Measurements from ENCODE around the gene SMARCA4.

DNA sequence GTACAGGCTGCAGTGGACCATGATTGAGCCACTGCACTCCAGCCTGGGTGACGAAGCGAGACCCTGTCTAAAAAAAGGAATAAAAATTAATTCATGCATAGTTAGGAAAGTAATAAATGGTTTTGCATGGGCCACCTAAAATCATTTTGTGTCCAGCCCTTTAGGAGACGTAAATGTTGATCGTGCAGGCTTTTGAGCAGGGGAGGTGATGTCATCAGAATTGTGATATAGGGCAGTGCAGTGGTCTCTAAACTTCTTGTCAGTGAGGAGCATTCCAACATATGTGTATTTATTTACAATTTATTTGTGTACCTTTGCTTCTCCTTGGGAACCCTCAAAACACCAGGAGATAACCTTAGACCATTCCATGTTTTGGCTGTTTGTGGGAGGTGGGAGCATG, 3.0 kb downstream of the SMARCA4 start:
- TF ChIP-seq POLR2A (IDR thresholded peaks at IDR 0.05): no peak
- TF ChIP-seq, protein P1, sequence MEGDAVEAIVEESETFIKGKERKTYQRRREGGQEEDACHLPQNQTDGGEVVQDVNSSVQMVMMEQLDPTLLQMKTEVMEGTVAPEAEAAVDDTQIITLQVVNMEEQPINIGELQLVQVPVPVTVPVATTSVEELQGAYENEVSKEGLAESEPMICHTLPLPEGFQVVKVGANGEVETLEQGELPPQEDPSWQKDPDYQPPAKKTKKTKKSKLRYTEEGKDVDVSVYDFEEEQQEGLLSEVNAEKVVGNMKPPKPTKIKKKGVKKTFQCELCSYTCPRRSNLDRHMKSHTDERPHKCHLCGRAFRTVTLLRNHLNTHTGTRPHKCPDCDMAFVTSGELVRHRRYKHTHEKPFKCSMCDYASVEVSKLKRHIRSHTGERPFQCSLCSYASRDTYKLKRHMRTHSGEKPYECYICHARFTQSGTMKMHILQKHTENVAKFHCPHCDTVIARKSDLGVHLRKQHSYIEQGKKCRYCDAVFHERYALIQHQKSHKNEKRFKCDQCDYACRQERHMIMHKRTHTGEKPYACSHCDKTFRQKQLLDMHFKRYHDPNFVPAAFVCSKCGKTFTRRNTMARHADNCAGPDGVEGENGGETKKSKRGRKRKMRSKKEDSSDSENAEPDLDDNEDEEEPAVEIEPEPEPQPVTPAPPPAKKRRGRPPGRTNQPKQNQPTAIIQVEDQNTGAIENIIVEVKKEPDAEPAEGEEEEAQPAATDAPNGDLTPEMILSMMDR (IDR thresholded peaks at IDR 0.05): no peak
